Left hindlimb (tissue), 1 donor: ENCODE data around the gene ARG2.

ENCODE experiments used
- DNase-seq: peaks from one replicate; pipeline ENCODE4 v3.0.0-alpha.2; 2018

The ARG2 gene

DNA sequence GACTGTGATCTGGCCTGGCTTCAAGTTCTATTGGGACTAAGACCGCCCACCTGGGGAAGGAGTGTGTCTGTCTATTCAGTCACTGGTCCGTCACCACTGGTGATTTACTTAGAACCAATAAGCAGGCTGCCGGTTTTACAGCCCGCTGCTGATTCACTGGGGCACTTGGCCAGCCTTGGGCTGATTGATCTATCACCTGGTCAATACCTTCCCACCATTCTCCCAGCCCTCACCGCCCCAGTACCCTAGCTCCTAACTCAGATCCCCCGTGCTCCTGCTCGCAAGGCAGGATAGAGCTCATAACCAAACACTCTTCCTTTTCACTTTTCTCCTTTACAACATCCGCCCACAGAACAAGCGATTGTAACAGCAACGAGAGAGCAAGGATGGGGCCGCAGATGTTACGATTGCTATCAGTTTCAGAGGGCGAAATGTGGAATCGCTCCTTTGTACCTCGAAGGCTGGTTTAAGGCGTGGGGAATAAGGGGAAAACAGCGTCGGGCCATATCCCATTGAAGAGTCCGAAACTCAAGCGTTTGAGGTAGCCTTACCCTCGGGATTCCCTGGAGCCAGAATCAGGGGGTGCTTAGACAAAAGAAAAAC is 75.2 kb downstream of the ARG2 start:
- DNase-seq, result peak; percentile 78

GRCh38 chr14:67695394-67695949 is 75.8 kb downstream of the ARG2 start, which contains the start of gene RDH11:
RDH11 (minus strand) TSS chr14:67695764; CDS start chr14:67695703, 61 bp downstream.
- peak; percentile 87 for DNase-seq

DNA sequence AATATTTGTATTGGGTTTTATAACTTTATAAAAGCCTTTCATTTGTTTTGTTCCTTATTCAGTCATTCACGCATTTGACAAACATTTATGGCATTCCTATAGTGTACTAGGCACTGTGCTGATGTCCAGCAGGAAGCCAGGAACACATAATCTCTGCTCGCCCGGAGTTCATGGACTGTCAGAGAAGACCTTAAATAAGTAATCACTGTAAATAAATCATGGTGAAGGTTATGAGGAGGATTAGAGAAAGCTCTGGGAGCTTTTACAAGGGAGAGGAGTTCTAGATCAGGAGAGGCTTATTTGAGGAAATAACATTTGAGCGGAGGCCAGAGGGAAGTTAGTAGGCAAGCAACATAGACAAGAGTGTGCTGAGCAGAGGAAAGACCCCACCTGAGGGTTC is 77.3 kb downstream of the ARG2 start:
- no peak for DNase-seq

GRCh38 chr14:67698179-67698578 is 78.5 kb downstream of the ARG2 start:
- no peak for DNase-seq
